Breast epithelium (tissue), 3 donors: ENCODE measurements around the gene ADGRB2. TPM values are rescaled to one million over a fixed set of nuclear protein-coding genes. Genes with fewer than 3 reads are reported as not detected.

ENCODE experiments used
- total RNA-seq, 3 donors: library from RNA; depleted of rRNA; stranded (reverse); fragments of >200 nt; gene quantifications; one replicate each; pipeline ENCODE4 v1.1.0, GENCODE V29; 2016

The ADGRB2 gene
- total RNA-seq, 3 donors from 2014 or later = 1.3 to 4.9 (median 2.9) TPM

Other genes with a start within 250 kb of the ADGRB2 start
- 100 to 1,000 TPM in 2 of 3 donors, 10 to 100 TPM in 1; 85.9 to 187 (median 144) TPM for gene TINAGL1, start 187.8 kb downstream of the ADGRB2 start, total RNA-seq
- not detected for gene HCRTR1, start 146.7 kb downstream of the ADGRB2 start, total RNA-seq
- gene PEF1, start 119.5 kb downstream of the ADGRB2 start, total RNA-seq = 10 to 100 TPM; 67.8 to 84.9 (median 70.1) TPM
- gene COL16A1, start 60.3 kb downstream of the ADGRB2 start, total RNA-seq = 10 to 100 TPM; 55.2 to 79.5 (median 58.7) TPM
- 10 to 100 TPM in 1 of 3 donors, 1 to 10 TPM in 1, under 1 TPM in 1; 0.15 to 11.1 (median 1.1) TPM for gene SPOCD1, start 51.7 kb upstream of the ADGRB2 start, total RNA-seq
- 100 to 1,000 TPM; 225 to 271 (median 252) TPM for gene PTP4A2, start 174.0 kb upstream of the ADGRB2 start, total RNA-seq
- 10 to 100 TPM; 58.2 to 78.7 (median 66.9) TPM for gene KHDRBS1, start 249.5 kb upstream of the ADGRB2 start, total RNA-seq